Middle frontal gyrus (tissue), 1 donor: ENCODE measurements around the gene TOM1L2.
A peak's percentile ranks its signal among the peaks of the same experiment; 100 is the strongest.

Source experiments
- DNase-seq: peaks from one replicate; pipeline ENCODE4 v3.0.0-alpha.2; 2015; ENCODE audit warnings: low spot score; ENCODE audit errors: extremely low spot score

Gene TOM1L2

GRCh38 chr17:17836818-17837379 lies 135.3 kb downstream of the TOM1L2 start, which contains the start of gene SREBF1:
Gene SREBF1, minus strand, starts transcription at chr17:17836986. Its CDS starts 169 bp downstream, at chr17:17836817.
- DNase-seq = no peak

GRCh38 chr17:17836250-17836817 lies 135.9 kb downstream of the TOM1L2 start:
- DNase-seq = peak; percentile 98

GRCh38 chr17:17835415-17836249 lies 136.6 kb downstream of the TOM1L2 start:
- no peak for DNase-seq

GRCh38 chr17:17834974-17835373 lies 137.2 kb downstream of the TOM1L2 start:
- DNase-seq = no peak

GRCh38 chr17:17833658-17834357 lies 138.4 kb downstream of the TOM1L2 start:
- DNase-seq = no peak

GRCh38 chr17:17832032-17832363 lies 140.2 kb downstream of the TOM1L2 start:
- no peak for DNase-seq

GRCh38 chr17:17831208-17832031 lies 140.8 kb downstream of the TOM1L2 start:
- DNase-seq = no peak

GRCh38 chr17:17830740-17831207 lies 141.4 kb downstream of the TOM1L2 start:
- DNase-seq = no peak

GRCh38 chr17:17830269-17830567 lies 142.0 kb downstream of the TOM1L2 start:
- no peak for DNase-seq

GRCh38 chr17:17827826-17828621 lies 144.2 kb downstream of the TOM1L2 start:
- DNase-seq = no peak

GRCh38 chr17:17826942-17827785 lies 145.0 kb downstream of the TOM1L2 start:
- no peak for DNase-seq

- no peak for DNase-seq
Observed at GRCh38 chr17:17826342-17826713, 145.9 kb downstream of the TOM1L2 start.

GRCh38 chr17:17824783-17825614 lies 147.2 kb downstream of the TOM1L2 start:
- DNase-seq = no peak

- DNase-seq = no peak
Observed at GRCh38 chr17:17824119-17824782, 147.9 kb downstream of the TOM1L2 start.

GRCh38 chr17:17823433-17824118 lies 148.6 kb downstream of the TOM1L2 start:
- peak; percentile 84 for DNase-seq

GRCh38 chr17:17822616-17823015 lies 149.6 kb downstream of the TOM1L2 start:
- DNase-seq = no peak

GRCh38 chr17:17822189-17822588 lies 150.0 kb downstream of the TOM1L2 start:
- peak; percentile 80 for DNase-seq
